Right lobe of liver (tissue), 4 donors: ENCODE measurements around the gene DNAJB9.

Experiments used
- POLR2A ChIP-seq: fragments of 450-650 bp; IDR thresholded peaks from one replicate; pipeline ENCODE4 v1.6.1; 2017; ENCODE audit warnings: antibody characterized with exemption, mild to moderate bottlenecking
- TF ChIP-seq, protein P1 (sequence below), 4 donors: fragments of 200-600 bp in 3 of 4; fragments of 450-650 bp in 1 of 4; IDR thresholded peaks; one replicate each; pipeline versions ENCODE4 v1.5.1 to v1.8.0; 2016 to 2022; ENCODE audit warnings: antibody characterized with exemption in 4 of 4, mild to moderate bottlenecking in 2 of 4
- donor health status: DM: no; HTN: no; CAD: no.
- donor health status: DM: no; HTN: no; CAD: no.
- donor health status: DM: no; HTN: yes; CAD: no.

DNA sequence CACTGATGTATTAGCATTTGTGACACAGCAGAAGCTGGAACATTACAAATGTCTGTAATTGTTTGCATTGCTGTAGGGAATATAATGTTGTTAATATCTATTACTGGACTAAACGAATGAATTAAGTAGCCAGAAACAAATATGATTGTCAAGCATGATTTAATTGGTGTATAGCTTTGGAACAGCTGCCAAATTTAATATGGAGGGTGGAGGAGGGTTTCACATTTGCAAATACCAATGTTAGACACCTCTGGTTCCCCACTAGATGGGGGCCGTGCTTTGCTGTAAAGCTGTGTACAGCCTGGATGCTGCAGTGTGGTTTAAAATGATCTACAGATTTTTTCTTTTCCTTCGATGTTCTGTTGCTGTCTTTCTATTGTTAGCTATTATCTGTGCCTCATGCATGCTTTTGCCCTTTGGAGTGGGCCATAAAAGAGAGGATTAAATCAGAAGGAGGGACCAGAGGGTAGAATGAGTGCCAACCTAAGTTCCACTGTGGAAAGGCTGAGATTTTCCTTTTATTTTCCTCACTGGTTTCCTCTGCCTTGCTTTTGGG, 23.1 kb downstream of the DNAJB9 start:
- TF ChIP-seq, protein P1, sequence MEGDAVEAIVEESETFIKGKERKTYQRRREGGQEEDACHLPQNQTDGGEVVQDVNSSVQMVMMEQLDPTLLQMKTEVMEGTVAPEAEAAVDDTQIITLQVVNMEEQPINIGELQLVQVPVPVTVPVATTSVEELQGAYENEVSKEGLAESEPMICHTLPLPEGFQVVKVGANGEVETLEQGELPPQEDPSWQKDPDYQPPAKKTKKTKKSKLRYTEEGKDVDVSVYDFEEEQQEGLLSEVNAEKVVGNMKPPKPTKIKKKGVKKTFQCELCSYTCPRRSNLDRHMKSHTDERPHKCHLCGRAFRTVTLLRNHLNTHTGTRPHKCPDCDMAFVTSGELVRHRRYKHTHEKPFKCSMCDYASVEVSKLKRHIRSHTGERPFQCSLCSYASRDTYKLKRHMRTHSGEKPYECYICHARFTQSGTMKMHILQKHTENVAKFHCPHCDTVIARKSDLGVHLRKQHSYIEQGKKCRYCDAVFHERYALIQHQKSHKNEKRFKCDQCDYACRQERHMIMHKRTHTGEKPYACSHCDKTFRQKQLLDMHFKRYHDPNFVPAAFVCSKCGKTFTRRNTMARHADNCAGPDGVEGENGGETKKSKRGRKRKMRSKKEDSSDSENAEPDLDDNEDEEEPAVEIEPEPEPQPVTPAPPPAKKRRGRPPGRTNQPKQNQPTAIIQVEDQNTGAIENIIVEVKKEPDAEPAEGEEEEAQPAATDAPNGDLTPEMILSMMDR (IDR thresholded peaks at IDR 0.05) = peak; percentile 30 to 45 (median 39)
- no peak for TF ChIP-seq POLR2A
